HG03095 (cell line): ENCODE data around the gene ERBIN.
"Not testable (repeated sequence)": the region's sequence is repeated elsewhere in the genome, so short reads cannot be mapped to it uniquely, and the experiment has no call there.

Experiments
- ATAC-seq: cut with Tn5 transposase; IDR thresholded peaks from one replicate; pipeline ENCODE4 v1.9.1; 2021; ENCODE audit warnings: moderate library complexity; ENCODE audit not compliant: unreplicated experiment

Gene ERBIN

DNA sequence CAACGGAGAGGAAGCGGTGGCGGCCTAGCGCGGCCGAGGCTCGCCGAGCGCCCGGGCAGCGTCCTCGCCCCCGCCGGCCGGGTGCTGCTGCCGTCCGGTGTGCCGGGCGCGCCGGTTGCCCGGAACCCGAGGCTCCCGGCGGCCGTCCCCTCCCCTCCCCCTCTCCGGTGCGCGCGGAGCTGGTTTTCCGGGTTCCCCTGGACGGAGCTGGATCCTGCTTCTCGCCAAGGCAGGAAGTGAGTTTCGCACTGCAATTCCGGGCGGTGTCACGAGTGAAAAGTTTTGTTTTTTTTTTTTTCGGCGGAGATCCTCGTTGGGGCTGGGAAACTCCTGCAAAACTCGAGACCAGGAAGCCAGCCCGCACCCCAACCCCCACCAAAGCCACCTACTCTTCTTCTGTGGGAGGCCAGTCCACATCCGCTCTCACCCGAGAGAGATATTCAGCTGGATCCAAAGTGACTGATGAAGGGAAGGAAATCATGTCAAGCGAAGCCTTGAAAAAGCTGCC, at the start of gene ERBIN:
ERBIN (plus strand) TSS at position 300 of the 508 bp plus-strand sequence. CDS start 66,144 bp downstream, outside the sequence.
- peak; percentile 20 for ATAC-seq

- no peak for ATAC-seq
Observed at GRCh38 chr5:65876970-65877369, 49.4 kb upstream of the ERBIN start.

GRCh38 chr5:65879668-65880256, 46.6 kb upstream of the ERBIN start:
- ATAC-seq: not testable (repeated sequence)

DNA sequence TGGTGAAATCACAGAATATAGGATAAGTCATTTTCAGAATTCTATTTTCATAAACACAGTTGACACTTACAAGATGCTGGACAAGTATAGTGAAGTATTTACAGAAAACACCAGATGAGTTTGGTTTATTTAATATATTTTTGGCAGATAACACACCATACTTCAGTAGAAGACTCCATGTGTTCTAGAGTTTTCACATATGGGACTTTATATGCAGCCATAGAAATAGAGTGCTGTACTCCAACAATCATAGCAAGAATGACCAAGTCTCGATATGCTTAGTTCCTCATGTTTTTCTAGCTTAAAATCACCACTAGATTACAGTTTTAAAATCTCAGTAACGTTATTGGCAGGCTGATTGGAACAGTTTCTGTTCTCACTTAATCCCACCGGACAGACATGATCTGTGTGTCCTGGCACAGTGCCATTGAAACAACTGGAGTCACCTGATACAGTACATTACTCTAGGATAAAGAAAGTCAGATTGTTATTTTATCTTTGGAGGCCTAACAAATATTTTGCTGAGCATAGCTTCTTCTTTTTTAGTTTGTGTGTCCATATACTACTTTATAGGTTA, 45.8 kb upstream of the ERBIN start:
- no peak for ATAC-seq

GRCh38 chr5:65882278-65882677, 44.1 kb upstream of the ERBIN start:
- no peak for ATAC-seq

DNA sequence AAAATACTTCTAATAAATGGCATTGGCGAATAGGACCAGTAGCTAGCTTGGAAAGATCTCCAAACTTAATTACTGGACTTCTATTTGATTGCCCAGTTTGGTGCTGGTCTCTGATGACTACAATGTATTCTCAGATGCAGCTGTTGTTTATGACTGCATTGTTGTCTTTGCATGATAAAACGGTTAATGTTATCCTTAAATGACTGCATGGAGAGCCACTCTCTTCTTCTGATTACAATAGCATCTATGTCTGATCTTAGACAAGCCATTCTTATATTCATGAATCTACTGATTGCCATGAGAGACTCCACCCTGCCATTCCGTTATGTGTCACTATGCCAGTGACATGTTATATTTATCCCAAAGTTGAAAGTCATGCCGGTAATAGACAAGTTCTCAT, 42.9 kb upstream of the ERBIN start:
- ATAC-seq: no peak

DNA sequence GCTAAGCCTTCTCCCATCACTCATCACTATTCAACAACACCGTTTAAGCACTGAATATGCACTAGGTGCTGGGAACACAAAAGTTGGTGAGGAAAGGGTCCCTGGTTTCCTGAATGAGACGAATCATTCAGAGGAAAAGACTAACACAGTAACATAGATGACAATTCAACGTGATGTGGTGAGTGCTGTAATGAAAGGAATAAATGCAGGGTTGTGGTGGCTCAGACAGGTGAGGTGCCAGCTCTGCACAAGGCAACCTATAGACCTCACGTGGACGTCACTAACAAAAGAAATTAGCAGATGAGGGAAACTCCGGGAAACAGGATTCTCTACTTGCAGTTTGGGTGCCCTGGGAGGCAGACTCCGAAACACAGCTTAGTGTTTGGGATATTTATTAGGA, 40.0 kb upstream of the ERBIN start:
- ATAC-seq: no peak

- not testable (repeated sequence) for ATAC-seq
Observed at GRCh38 chr5:65892024-65892423, 34.4 kb upstream of the ERBIN start.

- no peak for ATAC-seq
Observed at GRCh38 chr5:65892801-65893200, 33.6 kb upstream of the ERBIN start.

GRCh38 chr5:65893749-65894430, 32.5 kb upstream of the ERBIN start:
- no peak for ATAC-seq

GRCh38 chr5:65895891-65896290, 30.5 kb upstream of the ERBIN start:
- no peak for ATAC-seq

DNA sequence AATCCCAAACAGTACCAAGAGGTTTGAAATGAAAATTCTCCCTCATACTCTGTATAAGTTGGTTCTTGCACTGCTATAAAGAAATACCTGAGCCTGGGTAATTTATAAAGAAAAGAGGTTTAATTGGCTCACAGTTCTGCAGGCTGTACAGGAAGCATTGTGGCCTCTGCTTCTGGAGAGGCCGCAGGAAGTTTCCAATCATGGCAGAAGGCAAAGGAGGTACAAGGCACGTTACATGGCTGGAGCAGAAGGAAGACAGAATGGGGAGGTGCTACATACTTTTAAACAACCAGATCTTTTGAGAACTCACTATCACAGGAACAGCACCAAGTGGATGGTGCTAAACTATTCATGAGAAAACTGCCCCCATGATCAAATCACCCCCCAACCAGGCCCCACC, 25.6 kb upstream of the ERBIN start:
- ATAC-seq: no peak

DNA sequence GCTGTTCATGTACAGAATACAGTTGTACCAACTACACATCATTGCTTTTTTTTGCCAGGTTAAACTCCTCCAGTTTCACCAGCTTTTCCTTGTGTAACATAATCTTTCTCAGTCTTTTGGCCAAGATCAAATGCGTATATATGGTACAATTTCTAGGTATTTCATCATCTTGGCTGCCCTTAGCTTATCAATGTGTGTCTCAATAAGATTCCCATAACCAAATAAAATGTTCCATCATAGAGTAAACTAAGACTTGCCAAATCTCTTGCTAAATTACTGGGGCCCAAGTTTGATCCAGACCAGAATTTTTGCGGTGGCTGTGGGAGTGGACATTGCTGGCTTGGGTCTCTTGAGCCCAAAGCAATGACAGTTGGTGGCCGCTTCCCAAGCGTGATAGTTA, 24.3 kb upstream of the ERBIN start:
- no peak for ATAC-seq

GRCh38 chr5:65903581-65903980, 22.8 kb upstream of the ERBIN start:
- ATAC-seq: no peak

- ATAC-seq: no peak
Observed at GRCh38 chr5:65906256-65906655, 20.1 kb upstream of the ERBIN start.

DNA sequence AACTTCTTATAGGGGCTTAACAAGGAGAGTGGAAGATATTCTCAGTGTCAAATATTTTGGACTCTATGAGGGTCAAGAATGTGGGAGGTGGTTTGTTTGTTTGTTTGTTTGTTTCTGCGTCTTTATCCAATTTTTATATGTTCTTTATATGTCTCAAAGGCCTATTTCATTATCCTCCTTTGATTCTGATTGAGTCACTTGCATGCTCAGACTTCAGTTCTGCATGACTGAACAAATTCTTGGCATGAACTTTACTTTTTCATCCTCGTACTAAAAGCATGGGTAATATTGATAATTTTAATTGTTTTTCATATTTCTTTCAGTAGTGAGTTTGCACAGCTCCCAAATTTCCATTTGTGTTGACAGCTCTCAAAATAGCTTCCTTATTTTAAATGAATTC, 19.2 kb upstream of the ERBIN start:
- ATAC-seq: no peak

GRCh38 chr5:65910711-65911110, 15.7 kb upstream of the ERBIN start:
- ATAC-seq: no peak

GRCh38 chr5:65912311-65912710, 14.1 kb upstream of the ERBIN start:
- ATAC-seq: no peak

DNA sequence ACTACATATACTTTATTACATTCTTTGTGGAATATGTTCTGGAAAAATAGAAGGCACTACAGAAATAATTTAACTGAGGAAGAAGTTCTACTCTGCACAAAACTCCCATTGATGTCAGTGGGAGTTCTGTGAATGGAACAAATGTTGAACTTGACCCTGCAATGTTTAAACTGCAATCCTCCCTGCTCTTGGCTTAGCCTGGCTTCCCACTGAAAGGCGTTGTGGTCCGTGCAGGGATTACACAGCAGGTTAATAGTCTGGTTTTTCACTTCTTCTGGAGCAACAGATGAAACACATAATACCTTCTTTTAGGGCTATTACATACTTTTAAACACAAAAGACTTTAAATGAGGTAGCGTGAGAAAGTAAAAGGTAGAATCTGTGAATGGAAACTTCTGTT, 12.9 kb upstream of the ERBIN start:
- no peak for ATAC-seq

DNA sequence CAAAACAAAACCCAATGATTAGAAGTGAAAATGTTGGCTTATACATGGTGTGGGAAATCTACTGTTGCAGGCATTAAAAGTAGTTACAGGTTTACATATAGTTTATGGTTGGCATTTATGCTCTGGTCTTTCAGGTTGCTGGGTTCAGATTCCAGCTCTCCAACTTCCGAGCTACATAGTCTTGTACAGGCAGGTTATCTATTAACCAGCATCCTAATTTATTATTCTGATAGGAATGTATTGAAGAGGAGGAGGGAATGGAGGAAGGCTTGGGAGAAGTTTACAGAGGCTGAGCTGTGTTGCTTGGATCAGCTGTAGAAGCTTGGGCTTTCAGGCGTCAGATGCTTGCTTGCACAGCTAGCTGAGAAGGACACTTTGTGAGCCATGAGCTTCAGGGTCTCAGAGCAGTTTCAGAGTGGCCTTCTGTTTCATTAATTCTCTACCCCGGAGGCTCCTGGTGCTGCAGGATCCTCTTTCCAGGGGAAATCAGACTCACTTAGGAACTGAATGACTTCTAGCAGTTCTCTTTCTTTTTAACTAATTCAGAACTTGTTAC, 11.7 kb upstream of the ERBIN start:
- no peak for ATAC-seq

DNA sequence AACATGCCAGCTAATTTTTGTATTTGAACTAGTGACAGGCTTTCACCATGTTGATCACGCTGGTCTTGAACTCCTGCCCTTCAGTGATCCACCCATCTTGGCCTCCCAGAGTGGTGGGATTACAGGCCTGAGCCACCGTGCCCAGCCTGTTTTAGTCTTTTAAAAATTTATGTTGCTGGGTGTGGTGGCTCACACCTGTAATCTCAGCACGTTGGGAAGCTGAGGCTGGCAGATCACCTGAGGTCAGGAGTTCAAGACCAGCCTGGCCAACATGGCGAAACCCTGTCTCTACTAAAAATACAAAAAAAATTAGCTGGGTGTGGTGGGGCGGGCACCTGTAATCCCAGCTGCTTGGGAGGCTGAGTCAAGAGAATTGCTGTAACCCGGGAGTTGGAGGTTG, 10.7 kb upstream of the ERBIN start:
- not testable (repeated sequence) for ATAC-seq

DNA sequence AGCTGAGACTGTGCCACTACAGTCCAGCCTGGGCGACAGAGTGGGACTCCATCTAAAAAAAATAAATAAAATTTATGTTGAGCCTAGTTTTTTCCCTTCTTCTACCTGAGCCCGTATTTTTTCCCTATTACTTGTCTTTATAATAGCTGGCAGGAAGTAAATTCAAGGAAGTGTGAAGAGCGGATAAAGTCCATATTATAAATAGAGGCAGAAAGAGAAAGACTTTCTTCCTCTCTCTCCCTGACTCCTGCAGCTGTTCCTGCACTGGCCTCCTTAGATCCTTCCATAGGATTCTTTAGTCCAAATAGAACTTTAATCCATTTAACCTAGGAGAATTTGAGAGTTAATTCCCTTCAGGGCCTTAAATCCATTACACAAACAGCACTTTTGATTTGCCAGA, 10.3 kb upstream of the ERBIN start:
- no peak for ATAC-seq
